Calu3 (cell line): ENCODE data around the gene SHANK2. TPM values are rescaled to one million over a fixed set of nuclear protein-coding genes. Genes with fewer than 3 reads are reported as not detected.

ENCODE experiments used
- BruUV-seq: library from RNA; stranded (reverse); fragments of 400-500 nt; replicated peaks from 2 replicates; lab custom pipeline; 2021; lab: Mats Ljungman, UMichigan
- CTCF ChIA-PET: fragments of 300-600 bp; sonication (Branson Sonifier 250); formaldehyde crosslinking; loops from one replicate; lab custom pipeline; 2022; ENCODE audit warnings: antibody characterized with exemption; lab: Charles Lee
- DNase-seq: peaks from one replicate; pipeline ENCODE4 v3.0.0; 2022
- H3K27ac Mint-ChIP-seq: one replicate; pipeline ENCODE4 v1.8.0; 2022; ENCODE audit warnings: mixed read lengths; ENCODE audit not compliant: unreplicated experiment
- H3K27me3 Mint-ChIP-seq: one replicate; pipeline ENCODE4 v1.8.0; 2022; ENCODE audit warnings: mixed read lengths; ENCODE audit not compliant: unreplicated experiment
- H3K36me3 Mint-ChIP-seq: one replicate; pipeline ENCODE4 v1.8.0; 2022; ENCODE audit warnings: mild to moderate bottlenecking, moderate library complexity, mixed read lengths; ENCODE audit not compliant: insufficient read depth, unreplicated experiment
- H3K4me1 Mint-ChIP-seq: one replicate; pipeline ENCODE4 v1.8.0; 2022; ENCODE audit warnings: mild to moderate bottlenecking, low read depth, mixed read lengths; ENCODE audit not compliant: unreplicated experiment
- H3K4me3 Mint-ChIP-seq: one replicate; pipeline ENCODE4 v1.8.0; 2022; ENCODE audit warnings: mild to moderate bottlenecking, low read depth, moderate library complexity, mixed read lengths; ENCODE audit not compliant: unreplicated experiment
- H3K9me3 Mint-ChIP-seq: one replicate; pipeline ENCODE4 v1.8.0; 2022; ENCODE audit warnings: low read depth, mixed read lengths; ENCODE audit not compliant: unreplicated experiment
- intact Hi-C: fragments of 100-400 bp; cut with micrococcal nuclease; formaldehyde crosslinking; loops from one replicate; pipeline ENCODE4 v1.10.0; 2022; ENCODE audit not compliant: unreplicated experiment
- total RNA-seq: library from RNA; stranded (reverse); gene quantifications from 2 replicates; pipeline ENCODE4 v1.2.3, GENCODE V29; 2022
- TF ChIP-seq, protein P1 (sequence below): fragments of 200-600 bp; IDR thresholded peaks from one replicate; pipeline ENCODE4 v1.8.0; 2022; ENCODE audit warnings: antibody characterized with exemption; ENCODE audit not compliant: unreplicated experiment

The SHANK2 gene
- total RNA-seq, 1 experiment from 2014 or later = 118 TPM

DNA sequence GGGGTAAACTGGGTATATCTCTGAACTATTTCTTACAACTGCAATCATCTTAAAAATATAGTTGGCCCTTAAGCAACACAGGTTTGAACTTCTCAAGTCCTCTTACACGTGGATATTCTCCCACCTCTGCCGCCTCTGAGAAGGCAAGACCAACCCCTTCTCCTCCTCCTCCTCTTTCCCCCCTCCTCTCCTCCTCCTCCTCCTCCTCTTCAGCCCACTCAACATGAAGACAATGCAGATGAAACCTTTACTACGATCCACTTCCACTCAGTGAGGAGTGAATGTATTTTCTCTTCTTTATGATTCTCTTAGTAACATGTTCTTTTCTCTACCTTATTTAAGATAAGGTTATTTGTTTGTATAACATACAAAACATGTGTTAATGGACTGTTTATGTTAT, 20.0 kb downstream of the SHANK2 start:
- DNase-seq = no peak
- Mint-ChIP-seq H3K4me3 (no peak overlapping the region), H3K36me3 (peaks cover 26% of the 10 kb centered on the region), H3K27me3 (no peaks in the 10 kb centered on the region), H3K4me1 (no peaks in the 10 kb centered on the region), H3K27ac (no peak overlapping the region), H3K9me3 (peaks cover 5% of the 10 kb centered on the region)
- TF ChIP-seq, protein P1, sequence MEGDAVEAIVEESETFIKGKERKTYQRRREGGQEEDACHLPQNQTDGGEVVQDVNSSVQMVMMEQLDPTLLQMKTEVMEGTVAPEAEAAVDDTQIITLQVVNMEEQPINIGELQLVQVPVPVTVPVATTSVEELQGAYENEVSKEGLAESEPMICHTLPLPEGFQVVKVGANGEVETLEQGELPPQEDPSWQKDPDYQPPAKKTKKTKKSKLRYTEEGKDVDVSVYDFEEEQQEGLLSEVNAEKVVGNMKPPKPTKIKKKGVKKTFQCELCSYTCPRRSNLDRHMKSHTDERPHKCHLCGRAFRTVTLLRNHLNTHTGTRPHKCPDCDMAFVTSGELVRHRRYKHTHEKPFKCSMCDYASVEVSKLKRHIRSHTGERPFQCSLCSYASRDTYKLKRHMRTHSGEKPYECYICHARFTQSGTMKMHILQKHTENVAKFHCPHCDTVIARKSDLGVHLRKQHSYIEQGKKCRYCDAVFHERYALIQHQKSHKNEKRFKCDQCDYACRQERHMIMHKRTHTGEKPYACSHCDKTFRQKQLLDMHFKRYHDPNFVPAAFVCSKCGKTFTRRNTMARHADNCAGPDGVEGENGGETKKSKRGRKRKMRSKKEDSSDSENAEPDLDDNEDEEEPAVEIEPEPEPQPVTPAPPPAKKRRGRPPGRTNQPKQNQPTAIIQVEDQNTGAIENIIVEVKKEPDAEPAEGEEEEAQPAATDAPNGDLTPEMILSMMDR = no peak
- intact Hi-C loops = no loop called here
- BruUV-seq = no TSS peak
- CTCF ChIA-PET = no interaction called here

DNA sequence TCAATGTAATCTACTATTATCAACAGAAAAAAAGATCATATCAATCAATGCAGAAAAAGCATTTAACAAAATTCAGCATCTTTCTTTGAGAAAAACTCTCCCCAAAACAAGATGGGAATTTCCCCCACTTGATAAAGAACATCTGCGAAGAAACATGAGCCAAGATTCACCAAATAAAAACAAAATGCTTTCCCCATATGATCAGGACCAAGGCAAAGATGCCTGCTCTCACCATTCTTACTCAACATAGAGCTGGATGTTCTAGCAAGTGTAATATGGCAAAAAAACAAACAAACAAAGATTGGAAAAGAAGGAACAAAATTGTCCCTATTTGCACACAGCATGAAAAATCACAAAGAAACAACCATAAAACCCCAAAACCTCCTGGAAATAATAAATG, 23.4 kb downstream of the SHANK2 start:
- no TSS peak for BruUV-seq
- intact Hi-C loops = no loop called here
- Mint-ChIP-seq H3K27ac (no peak overlapping the region), H3K4me3 (no peak overlapping the region), H3K9me3 (peaks cover 15% of the 10 kb centered on the region), H3K4me1 (no peaks in the 10 kb centered on the region), H3K36me3 (peaks cover 8% of the 10 kb centered on the region), H3K27me3 (no peaks in the 10 kb centered on the region)
- TF ChIP-seq, protein P1 = no peak
- no peak for DNase-seq
- CTCF ChIA-PET = interaction anchor here (0.7 kb wide), 1 partner anchor 11 kb away, joined by 4 read pairs; no protein-coding TSS in a partner anchor

DNA sequence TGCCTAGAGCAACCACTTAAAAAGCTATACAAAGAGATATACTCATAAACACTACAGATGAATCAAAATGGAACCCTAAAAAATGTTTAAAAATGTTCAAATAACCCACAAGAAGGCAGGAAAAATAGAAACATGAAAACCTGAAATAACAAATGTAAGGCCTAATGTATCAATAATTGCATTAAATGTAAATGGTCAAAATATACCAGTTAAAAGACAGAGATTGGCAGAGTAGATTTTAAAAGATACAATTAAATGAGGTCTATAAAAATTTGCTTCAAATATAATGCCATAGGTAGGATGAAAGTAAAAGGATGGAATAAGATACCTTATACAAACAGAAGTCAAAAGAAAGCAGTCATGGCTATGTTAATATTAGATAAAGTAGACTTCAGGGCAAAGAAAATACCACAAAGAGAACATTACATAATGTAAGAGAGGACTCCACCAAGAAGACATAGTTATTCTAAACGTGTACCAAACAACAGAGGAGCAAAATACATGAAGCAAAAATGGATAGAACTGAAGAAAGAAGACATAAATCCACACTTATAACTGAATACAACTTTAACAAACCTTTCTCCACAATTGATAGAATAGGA, 25.2 kb downstream of the SHANK2 start:
- TF ChIP-seq, protein P1 = no peak
- no peak overlapping the region for H3K4me3 Mint-ChIP-seq
- CTCF ChIA-PET = no interaction called here
- peaks cover 15% of the 10 kb centered on the region for H3K9me3 Mint-ChIP-seq
- H3K36me3 Mint-ChIP-seq = peaks cover 14% of the 10 kb centered on the region
- no TSS peak for BruUV-seq
- H3K4me1 Mint-ChIP-seq = no peaks in the 10 kb centered on the region
- intact Hi-C loops = no loop called here
- H3K27me3 Mint-ChIP-seq = no peaks in the 10 kb centered on the region
- no peak for DNase-seq
- H3K27ac Mint-ChIP-seq = no peak overlapping the region

DNA sequence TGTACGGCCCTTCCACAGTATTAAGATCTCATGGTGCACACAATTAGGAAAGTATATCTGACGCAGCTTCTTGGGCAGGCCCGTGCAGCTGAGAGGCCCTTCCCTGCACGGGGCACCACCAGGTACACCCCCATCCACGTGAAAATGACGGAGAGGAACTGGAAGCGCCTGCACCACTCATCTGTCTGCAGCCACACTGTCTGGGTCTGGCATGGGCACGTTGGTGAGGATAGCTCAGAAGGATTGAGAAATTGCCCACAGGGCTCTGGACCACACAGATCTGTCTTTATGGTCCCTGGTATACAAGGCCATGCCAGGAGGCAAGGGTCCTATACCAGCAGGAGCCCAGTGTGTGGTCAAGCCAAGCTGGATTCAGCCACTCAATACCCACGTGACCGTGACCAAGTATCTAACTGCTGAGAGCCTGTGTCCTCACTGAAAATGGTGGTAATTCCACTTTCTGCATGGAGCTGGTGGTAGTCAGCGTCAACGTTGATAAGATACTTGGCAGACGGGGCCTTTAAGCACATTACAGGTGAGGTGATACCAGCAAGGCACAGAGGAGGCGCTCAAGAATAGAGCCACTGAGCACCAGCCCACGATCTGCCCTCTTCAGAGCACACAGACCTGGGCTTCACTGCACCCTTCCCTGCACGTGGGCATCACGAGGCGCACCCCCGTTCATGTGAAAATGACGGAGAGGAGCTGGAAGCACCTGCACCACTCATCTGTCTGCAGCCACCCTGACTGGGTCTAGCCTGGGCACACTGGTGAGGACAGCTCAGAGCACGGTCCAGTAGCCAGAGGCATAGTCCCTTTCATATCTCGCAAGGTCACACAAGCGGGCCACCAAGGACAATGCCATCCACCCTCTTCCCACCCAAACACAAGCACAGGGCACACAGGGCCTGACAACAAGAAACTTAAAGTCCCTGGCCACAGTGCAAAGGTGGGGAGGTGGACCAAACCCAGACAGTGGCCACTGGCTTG, 28.4 kb downstream of the SHANK2 start:
- no peak for DNase-seq
- H3K27ac Mint-ChIP-seq = no peak overlapping the region
- peaks cover 14% of the 10 kb centered on the region for H3K36me3 Mint-ChIP-seq
- no peaks in the 10 kb centered on the region for H3K4me1 Mint-ChIP-seq
- peaks cover 14% of the 10 kb centered on the region for H3K9me3 Mint-ChIP-seq
- H3K4me3 Mint-ChIP-seq = no peak overlapping the region
- CTCF ChIA-PET = no interaction called here
- TF ChIP-seq, protein P1 = no peak
- intact Hi-C loops = no loop called here
- no TSS peak for BruUV-seq
- H3K27me3 Mint-ChIP-seq = no peaks in the 10 kb centered on the region
